GM21717 (cell line): Measurements from ENCODE around the gene BMP8B.
"Not testable (repeated sequence)": the region's sequence is repeated elsewhere in the genome, so short reads cannot be mapped to it uniquely, and the experiment has no call there.

Experiments used
- ATAC-seq: cut with Tn5 transposase; IDR thresholded peaks from one replicate; pipeline ENCODE4 v1.9.1; 2021; ENCODE audit warnings: mild to moderate bottlenecking, moderate library complexity; ENCODE audit not compliant: unreplicated experiment

BMP8B gene

GRCh38 chr1:39816415-39817090 lies 27.9 kb upstream of the BMP8B start:
- ATAC-seq, result peak; percentile 43

DNA sequence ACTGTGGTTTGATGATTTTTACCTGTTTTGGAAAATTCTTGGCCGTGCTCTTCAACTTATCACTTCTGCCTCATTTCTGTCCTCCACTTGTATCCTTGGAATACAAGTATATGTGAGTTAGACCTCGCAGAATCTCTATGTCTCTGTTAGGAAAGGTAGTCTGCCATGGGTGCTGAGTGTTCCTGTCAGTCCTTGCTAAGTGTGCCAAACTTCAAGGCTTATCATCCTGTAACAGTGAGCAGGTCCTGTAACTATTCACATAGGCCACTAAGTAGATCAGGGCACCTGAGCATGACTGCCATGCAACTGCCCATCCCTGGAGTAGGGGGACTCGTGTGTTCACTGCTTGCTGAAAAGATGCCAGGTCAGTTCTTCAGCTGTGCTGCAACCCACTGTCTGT lies 24.2 kb upstream of the BMP8B start:
- ATAC-seq, result no peak

DNA sequence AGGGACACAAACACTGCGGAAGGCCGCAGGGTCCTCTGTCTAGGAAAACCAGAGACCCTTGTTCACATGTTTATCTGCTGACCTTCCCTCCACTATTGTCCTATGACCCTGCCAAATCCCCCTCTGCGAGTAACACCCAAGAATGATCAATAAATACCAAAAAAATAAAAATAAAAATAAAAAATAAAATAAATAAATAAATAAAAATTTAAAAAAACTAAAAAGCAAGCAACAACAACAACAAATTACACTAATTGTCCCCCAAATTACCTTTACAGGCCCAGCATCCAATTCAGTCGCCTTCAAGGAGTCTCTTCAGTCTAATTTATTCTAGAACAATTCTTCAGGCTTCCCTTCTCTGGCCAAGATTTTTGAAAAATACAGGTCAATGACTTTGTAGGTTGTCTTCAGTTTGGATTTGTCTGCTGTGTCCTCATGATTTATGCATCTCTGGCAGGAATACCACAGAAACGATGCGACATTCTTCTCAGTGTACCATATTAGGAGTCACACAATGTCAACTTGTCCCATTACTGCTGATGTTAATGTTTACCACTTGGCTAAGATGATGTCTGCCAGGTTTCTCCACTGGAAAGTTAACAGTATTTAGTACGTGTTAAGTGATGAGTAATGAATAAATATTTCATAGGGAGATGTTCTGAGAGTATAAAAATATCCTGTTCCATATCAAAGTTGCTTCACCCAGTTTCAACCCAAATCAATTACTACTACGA lies 20.3 kb upstream of the BMP8B start:
- no peak for ATAC-seq

DNA sequence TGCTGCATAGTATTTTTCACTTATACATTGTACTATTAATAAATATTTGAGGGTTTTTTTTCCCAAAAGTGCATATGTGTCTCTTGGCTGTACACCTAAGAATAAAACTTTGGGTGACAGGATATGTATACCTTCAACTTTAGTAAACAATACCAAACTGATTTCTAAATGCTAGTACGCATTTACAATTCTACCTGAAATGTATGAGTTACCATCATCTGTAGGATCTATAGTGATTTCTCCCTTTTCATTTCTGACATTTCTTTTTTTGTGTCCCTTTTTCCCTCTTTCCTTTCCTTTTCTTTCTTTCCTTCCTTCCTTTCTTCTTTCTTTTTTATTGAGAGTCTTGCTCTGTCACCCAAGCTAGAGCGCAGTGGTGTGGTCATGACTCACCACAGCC lies 16.7 kb upstream of the BMP8B start:
- no peak for ATAC-seq

DNA sequence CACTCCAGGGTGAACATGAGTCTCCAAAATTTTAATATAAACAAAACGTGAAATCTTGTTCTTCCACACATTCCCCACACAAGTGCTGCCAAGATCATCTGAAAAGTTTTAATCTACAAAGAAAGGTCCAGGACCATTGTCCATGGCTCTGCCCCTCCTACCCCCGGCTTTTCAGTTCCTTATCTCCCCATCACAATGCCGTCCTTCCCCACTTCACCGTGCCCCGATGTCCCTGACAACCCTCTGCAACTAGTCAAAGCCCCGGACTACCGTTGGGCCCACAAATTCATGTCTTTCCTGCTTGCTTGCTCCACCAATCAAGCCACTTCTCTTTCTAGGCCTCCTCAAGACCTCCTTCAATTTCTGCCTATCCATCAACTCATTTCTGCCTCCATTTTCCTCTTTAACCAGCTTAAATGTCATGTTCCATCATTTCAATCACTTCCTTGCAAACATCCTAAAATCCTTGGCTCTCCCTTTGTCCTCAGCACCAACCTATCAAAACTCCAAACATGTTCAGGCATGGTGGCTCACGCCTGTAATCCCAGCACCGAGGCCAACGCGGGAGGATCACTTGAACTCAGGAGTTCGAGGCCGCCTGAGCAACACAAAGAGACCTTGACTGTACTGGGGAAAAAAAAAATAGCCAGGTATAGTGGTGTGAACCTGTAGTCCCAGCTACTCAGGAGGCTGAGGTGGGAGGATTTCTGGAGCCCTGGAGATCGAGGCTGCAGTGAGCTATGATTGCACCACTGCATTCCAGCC lies 14.0 kb upstream of the BMP8B start:
- ATAC-seq, result no peak

GRCh38 chr1:39800471-39800835 lies 11.8 kb upstream of the BMP8B start:
- no peak for ATAC-seq

GRCh38 chr1:39799770-39800470 lies 11.3 kb upstream of the BMP8B start:
- ATAC-seq, result peak; percentile 53

- peak; percentile 93 for ATAC-seq
Observed at GRCh38 chr1:39798859-39799769, 10.4 kb upstream of the BMP8B start.

DNA sequence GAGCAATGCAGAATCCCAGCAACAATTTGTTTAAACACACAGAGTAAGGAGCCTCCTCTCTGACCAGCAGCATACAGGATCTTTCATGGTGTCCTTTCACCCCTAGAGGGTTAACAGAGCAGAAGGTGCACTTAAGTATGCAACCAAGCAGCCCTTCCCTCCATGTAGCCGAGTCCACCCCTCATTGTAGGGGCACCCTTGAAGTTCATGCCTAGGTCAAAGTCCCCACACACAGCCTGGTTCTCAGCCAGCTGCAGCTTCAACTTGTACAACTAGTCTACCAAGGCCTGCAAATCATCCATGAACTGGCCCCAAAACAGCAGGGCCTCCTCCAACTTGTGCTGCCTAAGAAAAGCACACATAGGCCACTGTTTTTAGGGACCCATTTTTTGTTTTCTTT lies 7.0 kb upstream of the BMP8B start:
- no peak for ATAC-seq

- no peak for ATAC-seq
Observed at GRCh38 chr1:39791838-39792237, 3.2 kb upstream of the BMP8B start.

DNA sequence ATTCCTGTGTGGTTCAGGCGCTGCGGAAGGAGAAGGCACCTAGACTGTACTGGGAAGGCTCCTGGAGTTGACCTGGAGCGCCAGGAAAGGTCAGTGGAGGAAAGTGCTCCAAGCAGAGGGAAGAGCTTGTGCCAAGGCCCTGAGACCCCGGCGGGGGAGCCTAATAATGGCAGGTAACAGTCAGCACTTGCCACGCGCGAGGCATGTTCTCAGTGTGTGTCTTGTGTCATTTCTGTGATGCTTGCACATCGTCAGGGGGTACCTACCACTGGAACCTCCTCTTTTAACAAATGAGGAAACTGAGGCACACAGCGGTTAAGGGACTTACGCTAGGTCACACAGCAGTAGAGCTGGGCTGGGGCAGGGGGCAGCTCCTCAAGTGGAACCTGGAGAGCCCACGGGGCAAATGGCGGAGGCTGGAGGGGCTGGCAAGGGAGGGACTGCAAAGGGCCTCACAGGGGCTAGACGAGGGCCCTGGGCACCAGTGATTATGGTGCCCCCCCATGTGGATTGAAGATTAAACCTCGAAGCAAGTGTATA lies 976 bp upstream of the BMP8B start:
- ATAC-seq, result no peak

DNA sequence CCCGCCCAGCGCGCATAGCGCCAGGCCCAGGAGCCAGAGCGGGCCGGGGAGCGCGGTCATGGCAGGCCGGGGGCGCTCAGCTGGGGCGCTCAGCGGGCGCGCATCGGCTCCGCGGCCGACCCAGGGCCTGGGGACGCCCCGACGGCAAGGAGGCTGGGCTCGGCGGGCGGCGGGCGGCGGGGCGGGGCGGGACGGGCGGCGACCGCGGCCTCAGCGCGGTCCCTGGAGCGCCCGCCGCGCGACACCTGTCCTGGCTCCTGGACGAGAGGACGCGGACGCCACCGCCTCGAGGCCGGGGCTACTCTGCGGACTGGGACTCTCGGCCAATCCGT lies 273 bp downstream of the BMP8B start:
- ATAC-seq, result no peak

- not testable (repeated sequence) for ATAC-seq
Observed at GRCh38 chr1:39787964-39788363, 701 bp downstream of the BMP8B start.

DNA sequence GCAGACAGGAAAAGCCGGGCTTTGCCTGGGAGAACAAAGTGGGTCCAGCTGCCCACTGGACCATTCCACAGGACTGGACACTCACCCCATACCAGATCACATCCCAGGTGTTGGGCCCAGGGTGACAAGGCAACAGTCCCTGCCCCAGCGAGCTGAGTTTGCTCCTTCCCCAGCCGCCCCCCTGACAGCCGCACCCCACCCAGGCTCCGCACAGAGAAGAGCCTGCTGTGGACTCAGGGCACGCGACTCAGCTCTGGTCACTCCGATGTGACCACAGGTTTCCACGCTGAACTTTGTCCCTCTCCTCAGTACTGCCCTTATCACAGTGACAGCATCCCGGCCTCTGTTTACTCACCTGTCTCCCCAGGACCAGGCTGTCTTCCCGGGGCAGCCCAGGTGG lies 1.2 kb downstream of the BMP8B start:
- ATAC-seq, result no peak

- ATAC-seq, result not testable (repeated sequence)
Observed at GRCh38 chr1:39787108-39787375, 1.6 kb downstream of the BMP8B start.

DNA sequence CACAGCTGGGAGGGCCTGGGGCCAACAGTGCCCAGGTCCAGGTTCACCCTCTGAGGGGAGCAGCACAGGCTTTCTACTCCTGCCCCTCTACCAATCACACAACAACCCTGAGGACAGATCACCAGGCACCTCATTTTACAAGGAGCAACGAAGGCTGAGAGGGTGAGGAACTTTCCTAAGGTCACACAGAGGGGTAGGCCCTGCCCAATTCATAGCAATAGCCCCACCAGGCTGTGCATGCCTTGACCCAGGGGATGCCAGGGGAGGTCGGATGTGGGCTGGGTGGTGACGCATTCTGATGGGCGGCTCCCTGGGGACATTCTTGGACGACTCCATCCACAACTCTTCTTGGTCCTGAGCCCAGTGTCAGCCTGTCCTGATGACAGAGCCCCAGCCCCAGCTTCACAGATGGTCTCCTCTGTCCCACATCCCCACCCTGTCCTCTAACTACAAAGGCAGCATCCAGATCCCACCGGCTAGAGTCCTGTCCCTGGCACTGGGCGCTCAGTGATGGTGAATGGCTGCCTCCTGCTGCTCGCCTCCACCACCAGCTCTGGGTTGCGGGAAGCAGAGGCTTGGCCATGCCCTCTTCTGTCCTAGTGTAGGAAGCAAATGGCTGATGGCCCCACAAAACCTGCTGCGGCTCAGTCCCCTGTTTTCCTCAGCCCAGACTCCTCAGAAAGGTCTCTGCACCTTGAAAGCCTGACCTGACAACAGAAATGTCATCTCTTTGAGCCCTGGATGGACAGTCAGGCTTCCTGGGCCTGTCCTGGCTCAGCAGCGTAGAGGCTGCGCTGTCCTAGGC lies 2.2 kb downstream of the BMP8B start:
- not testable (repeated sequence) for ATAC-seq

DNA sequence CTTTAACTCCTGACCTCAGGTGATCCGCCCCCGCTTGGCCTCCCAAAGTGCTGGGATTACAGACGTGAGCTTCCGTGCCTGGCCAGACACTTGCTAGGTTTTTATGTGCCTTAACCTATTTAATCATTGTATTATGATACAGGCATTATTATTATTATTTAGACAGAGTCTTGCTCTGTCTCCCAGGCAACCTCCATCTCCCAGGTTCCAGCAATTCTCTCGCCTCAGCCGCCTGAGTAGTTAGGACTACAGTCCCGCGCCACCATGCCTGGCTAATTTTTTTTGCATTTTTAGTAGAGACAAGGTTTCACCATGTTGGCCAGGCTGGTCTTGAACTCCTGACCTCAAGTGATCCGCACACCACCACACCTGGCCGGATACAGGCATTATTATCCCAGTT lies 6.0 kb downstream of the BMP8B start:
- not testable (repeated sequence) for ATAC-seq

DNA sequence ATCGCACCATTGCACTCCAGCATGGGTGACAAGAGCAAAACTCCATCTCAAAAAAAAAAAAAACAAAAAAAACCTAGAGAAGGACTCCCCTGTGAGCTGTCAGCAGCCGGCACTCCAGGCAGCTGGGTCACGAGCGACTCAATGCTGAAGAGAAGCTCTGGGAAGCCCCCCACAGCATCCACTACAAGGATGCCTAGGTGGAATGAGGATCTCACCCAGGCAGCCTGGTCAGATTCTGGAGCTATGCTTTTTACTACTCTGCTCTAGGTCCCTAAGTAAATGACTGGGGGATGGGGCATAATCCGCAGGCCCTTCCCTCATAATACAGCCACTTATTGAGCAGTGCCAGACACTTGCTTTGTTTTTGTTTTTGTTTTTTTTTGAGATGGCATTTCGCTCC lies 6.6 kb downstream of the BMP8B start:
- no peak for ATAC-seq

- ATAC-seq, result no peak
Observed at GRCh38 chr1:39781349-39781715, 7.3 kb downstream of the BMP8B start.

DNA sequence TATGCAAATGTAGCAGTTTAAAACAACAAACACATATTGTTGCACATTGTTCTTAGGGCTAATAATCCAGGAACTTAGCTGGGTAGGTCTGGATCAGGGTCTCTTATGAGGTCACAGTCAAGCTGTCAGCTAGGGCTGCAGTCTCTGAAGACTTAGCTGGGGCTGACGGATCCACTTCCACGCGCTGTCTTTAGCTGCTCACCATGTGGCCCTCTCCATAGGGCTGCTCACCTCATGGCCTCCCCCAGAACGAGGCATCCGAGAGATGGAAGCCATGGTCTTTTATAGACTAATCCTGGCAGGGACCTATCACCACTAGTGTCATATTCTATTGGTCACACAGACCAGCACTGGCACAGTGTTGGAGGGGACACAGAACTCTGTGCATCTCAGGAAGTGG lies 8.8 kb downstream of the BMP8B start:
- no peak for ATAC-seq
